HepG2 (cell line): ENCODE measurements around the gene TCF25.

ENCODE experiments used
- ARNT ChIP-seq: fragments of 450-650 bp; IDR thresholded peaks from 2 replicates; pipeline ENCODE4 v1.6.1; 2017
- FIP1L1 ChIP-seq: fragments of 200-400 bp; formaldehyde crosslinking; IDR thresholded peaks from 2 replicates; pipeline ENCODE4 v1.6.1; 2018; ENCODE audit warnings: low read depth, mild to moderate bottlenecking, low read length, moderate library complexity, borderline replicate concordance; ENCODE audit not compliant: insufficient read depth
- FOXC1 ChIP-seq: sonication (generic); formaldehyde crosslinking; IDR thresholded peaks from 2 replicates; pipeline ENCODE4 v1.8.0; 2022; ENCODE audit warnings: mild to moderate bottlenecking, missing genetic modification reagents, borderline replicate concordance
- FOXP1 ChIP-seq, 2 experiments: fragments of 450-650 bp in 1 of 2; IDR thresholded peaks; 2 replicates each; pipeline ENCODE4 v1.6.1; 2017 to 2018; ENCODE audit warnings: antibody characterized with exemption in 1 of 2
- HDAC6 ChIP-seq: fragments of 200-600 bp; sonication (generic); IDR thresholded peaks from 2 replicates; pipeline ENCODE4 v1.7.0; 2017; ENCODE audit warnings: mild to moderate bottlenecking, antibody characterized with exemption, low read length, low read depth
- TGIF2 ChIP-seq: IDR thresholded peaks from 2 replicates; pipeline ENCODE4 v1.6.1; 2016; ENCODE audit warnings: control low read depth, missing compliant biosample characterization
- USF2 ChIP-seq, 2 experiments: sonication (generic) in 1 of 2; formaldehyde crosslinking in 1 of 2; IDR thresholded peaks; 2 replicates each; pipeline versions ENCODE4 v1.5.1 to v1.6.1; 2011 to 2020; ENCODE audit warnings: borderline replicate concordance in 1 of 2, low read depth in 1 of 2, low read length in 1 of 2, mild to moderate bottlenecking in 1 of 2, missing genetic modification reagents in 1 of 2, moderate library complexity in 1 of 2
- ZC3H13 ChIP-seq: sonication (generic); formaldehyde crosslinking; IDR thresholded peaks from 2 replicates; pipeline ENCODE4 v1.8.1; 2023; ENCODE audit warnings: mild to moderate bottlenecking, missing genetic modification reagents, moderate library complexity

GRCh38 chr16:89863741-89864526, 9.5 kb upstream of the TCF25 start:
- TF ChIP-seq FOXP1 (IDR thresholded peaks at IDR 0.05) (no peak), FOXP1 (CRISPR knock-in tag; IDR thresholded peaks at IDR 0.05) (no peak), FIP1L1 (no peak), USF2 (IDR thresholded peaks at IDR 0.05; ENCODE audit: low read depth, low read length) (no peak), USF2 (CRISPR knock-in tag; IDR thresholded peaks at IDR 0.05; ENCODE audit: borderline replicate concordance) (no peak), ARNT (no peak), FOXC1 (CRISPR knock-in tag) (no peak), TGIF2 (CRISPR knock-in tag) (no peak), ZC3H13 (CRISPR knock-in tag) (no peak), HDAC6 (no peak)
